ENCODE data around the gene SSTR1. TPM values are rescaled to one million over a fixed set of nuclear protein-coding genes. Genes with fewer than 3 reads are reported as not detected.

Gene SSTR1
- total RNA-seq, 1 donor from 2014 or later, result not detected

DNA sequence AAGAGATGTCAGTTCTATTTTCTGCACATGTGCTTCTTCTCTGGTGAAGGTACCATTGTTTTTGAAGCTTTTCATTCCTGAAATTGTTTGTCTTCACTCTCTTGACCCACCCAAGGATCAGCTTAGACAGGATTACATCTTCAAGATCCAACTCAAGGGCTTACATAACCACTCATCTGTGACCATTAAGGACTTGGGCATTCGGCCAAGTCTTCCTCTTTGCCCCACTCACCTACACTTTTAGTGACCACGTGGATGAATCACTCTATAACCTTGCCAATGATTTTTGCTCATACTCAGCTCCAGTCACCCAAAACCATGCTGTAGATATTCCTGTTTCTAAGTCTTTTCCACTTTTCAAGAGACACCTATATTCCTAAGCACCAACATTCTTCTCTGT lies 36.5 kb upstream of the SSTR1 start:
- Histone ChIP-seq H3K4me1 (no peaks in the 10 kb centered on the region), H3F3A (ENCODE audit: low read depth) (no peaks in the 10 kb centered on the region), H3K79me2 (ENCODE audit: low read depth) (no peaks in the 10 kb centered on the region), H3K27ac (no peak overlapping the region), H3K4me2 (no peak overlapping the region), H3K9me3 (ENCODE audit: low read depth) (no peaks in the 10 kb centered on the region), H3K9ac (no peak overlapping the region), H2AFZ (replicated peaks) (no peak overlapping the region), H3K36me3 (no peaks in the 10 kb centered on the region), H4K20me1 (ENCODE audit: low read depth) (no peaks in the 10 kb centered on the region), H3K4me3 (no peak overlapping the region), H3K27me3 (no peaks in the 10 kb centered on the region)
- DNase-seq (ENCODE audit: low spot score), result no peak
- Mint-ChIP-seq H3K9me3 (no peaks in the 10 kb centered on the region), H3K36me3 (no peaks in the 10 kb centered on the region), H3K27ac (no peak overlapping the region), H3K4me1 (no peaks in the 10 kb centered on the region), H3K4me3 (no peak overlapping the region), H3K27me3 (ENCODE audit: insufficient read depth, low read depth) (no peaks in the 10 kb centered on the region)
- TF ChIP-seq, protein P1, sequence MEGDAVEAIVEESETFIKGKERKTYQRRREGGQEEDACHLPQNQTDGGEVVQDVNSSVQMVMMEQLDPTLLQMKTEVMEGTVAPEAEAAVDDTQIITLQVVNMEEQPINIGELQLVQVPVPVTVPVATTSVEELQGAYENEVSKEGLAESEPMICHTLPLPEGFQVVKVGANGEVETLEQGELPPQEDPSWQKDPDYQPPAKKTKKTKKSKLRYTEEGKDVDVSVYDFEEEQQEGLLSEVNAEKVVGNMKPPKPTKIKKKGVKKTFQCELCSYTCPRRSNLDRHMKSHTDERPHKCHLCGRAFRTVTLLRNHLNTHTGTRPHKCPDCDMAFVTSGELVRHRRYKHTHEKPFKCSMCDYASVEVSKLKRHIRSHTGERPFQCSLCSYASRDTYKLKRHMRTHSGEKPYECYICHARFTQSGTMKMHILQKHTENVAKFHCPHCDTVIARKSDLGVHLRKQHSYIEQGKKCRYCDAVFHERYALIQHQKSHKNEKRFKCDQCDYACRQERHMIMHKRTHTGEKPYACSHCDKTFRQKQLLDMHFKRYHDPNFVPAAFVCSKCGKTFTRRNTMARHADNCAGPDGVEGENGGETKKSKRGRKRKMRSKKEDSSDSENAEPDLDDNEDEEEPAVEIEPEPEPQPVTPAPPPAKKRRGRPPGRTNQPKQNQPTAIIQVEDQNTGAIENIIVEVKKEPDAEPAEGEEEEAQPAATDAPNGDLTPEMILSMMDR (IDR thresholded peaks at IDR 0.05), result no peak

DNA sequence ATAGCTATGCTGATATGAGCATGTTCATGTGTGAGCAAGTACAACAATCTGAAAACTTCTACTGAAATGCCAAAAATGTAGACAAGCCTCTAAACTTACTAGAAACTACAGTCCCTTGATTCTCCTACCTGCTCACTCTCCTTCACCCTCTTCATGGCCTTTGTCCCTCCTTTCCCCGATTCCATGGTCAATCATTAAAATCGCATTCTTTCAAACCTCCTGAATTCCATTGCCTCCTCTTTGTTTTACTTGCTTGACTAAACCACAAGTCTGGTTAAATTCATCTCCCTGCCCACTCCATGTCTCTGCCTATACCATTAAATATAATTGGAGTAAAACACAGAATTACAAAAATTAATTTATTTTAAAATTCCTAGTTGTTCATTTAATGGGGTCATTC lies 33.0 kb upstream of the SSTR1 start:
- TF ChIP-seq EZH2phosphoT487 (IDR thresholded peaks at IDR 0.05) (no peak), EZH2 (IDR thresholded peaks at IDR 0.05) (no peak)
- TF ChIP-seq, protein P1 (IDR thresholded peaks at IDR 0.05), result no peak
- Mint-ChIP-seq H3K4me3 (no peak overlapping the region), H3K27me3 (ENCODE audit: insufficient read depth, low read depth) (no peaks in the 10 kb centered on the region), H3K36me3 (no peaks in the 10 kb centered on the region), H3K9me3 (no peaks in the 10 kb centered on the region), H3K27ac (no peak overlapping the region), H3K4me1 (no peaks in the 10 kb centered on the region)
- Histone ChIP-seq H3K4me1 (no peaks in the 10 kb centered on the region), H4K20me1 (ENCODE audit: low read depth) (no peaks in the 10 kb centered on the region), H3K36me3 (no peaks in the 10 kb centered on the region), H3K27ac (no peak overlapping the region), H3K9ac (no peak overlapping the region), H3K27me3 (no peaks in the 10 kb centered on the region), H3K9me3 (ENCODE audit: low read depth) (no peaks in the 10 kb centered on the region), H3K4me2 (no peak overlapping the region), H2AFZ (replicated peaks) (no peak overlapping the region), H3F3A (ENCODE audit: low read depth) (no peaks in the 10 kb centered on the region), H3K79me2 (ENCODE audit: low read depth) (no peaks in the 10 kb centered on the region), H3K4me3 (no peak overlapping the region)
- no peak for DNase-seq (ENCODE audit: low spot score)

DNA sequence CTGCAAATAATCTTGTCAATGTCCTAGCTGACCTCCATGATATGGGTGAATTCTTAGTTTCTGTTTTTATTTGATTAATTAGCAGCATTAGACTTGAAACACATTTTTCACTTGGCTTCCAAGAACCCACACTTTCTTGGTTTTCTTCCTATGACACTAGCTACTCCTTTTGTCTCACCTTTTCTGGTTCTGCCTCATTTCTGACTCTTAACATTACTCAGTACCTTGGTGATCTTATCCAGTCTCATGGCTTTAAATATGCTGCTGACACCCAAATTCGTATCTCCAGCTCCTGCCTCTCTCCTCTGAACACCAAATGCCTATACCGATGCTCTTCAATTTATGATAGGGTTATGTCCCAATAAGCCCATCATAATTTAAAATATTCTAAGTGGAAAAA lies 32.0 kb upstream of the SSTR1 start:
- Histone ChIP-seq H3K4me2 (no peak overlapping the region), H3K9ac (no peak overlapping the region), H3K27ac (no peak overlapping the region), H3K79me2 (ENCODE audit: low read depth) (no peaks in the 10 kb centered on the region), H3K4me1 (no peaks in the 10 kb centered on the region), H2AFZ (replicated peaks) (no peak overlapping the region), H3F3A (ENCODE audit: low read depth) (no peaks in the 10 kb centered on the region), H3K27me3 (no peaks in the 10 kb centered on the region), H3K4me3 (no peak overlapping the region), H4K20me1 (ENCODE audit: low read depth) (no peaks in the 10 kb centered on the region), H3K36me3 (no peaks in the 10 kb centered on the region), H3K9me3 (ENCODE audit: low read depth) (no peaks in the 10 kb centered on the region)
- DNase-seq (ENCODE audit: low spot score), result no peak
- no peaks in the 10 kb centered on the region for H3K4me1 Mint-ChIP-seq
- H3K27me3 Mint-ChIP-seq (ENCODE audit: insufficient read depth, low read depth), result no peaks in the 10 kb centered on the region
- no peak overlapping the region for H3K4me3 Mint-ChIP-seq
- TF ChIP-seq EZH2phosphoT487 (IDR thresholded peaks at IDR 0.05) (no peak), EZH2 (IDR thresholded peaks at IDR 0.05) (no peak)
- TF ChIP-seq, protein P1 (IDR thresholded peaks at IDR 0.05), result no peak
- H3K36me3 Mint-ChIP-seq, result no peaks in the 10 kb centered on the region
- no peak overlapping the region for H3K27ac Mint-ChIP-seq
- H3K9me3 Mint-ChIP-seq, result no peaks in the 10 kb centered on the region

DNA sequence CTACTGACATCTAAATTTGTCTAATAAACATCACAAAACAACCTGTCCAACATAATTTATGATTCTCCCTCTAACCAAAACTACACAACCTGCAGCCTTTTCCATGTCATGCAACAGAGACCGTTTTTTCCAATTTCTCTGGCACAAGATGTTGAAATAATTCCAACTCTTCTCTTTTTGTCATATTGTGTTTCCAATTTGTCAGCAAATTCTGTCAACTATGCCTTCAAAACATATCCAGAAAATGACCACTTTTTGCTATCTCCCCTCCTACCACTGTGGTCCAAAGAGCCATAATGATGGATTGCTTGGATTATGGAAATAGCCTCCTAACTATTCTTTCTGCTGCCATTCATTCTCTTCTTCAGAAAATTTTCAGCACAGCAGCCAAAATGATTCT lies 31.3 kb upstream of the SSTR1 start:
- Histone ChIP-seq H2AFZ (replicated peaks) (no peak overlapping the region), H3K27ac (no peak overlapping the region), H3K4me1 (no peaks in the 10 kb centered on the region), H4K20me1 (ENCODE audit: low read depth) (no peaks in the 10 kb centered on the region), H3K9me3 (ENCODE audit: low read depth) (no peaks in the 10 kb centered on the region), H3K27me3 (no peaks in the 10 kb centered on the region), H3K4me2 (no peak overlapping the region), H3K4me3 (no peak overlapping the region), H3K79me2 (ENCODE audit: low read depth) (no peaks in the 10 kb centered on the region), H3K9ac (no peak overlapping the region), H3F3A (ENCODE audit: low read depth) (no peaks in the 10 kb centered on the region), H3K36me3 (no peaks in the 10 kb centered on the region)
- H3K36me3 Mint-ChIP-seq, result no peaks in the 10 kb centered on the region
- no peaks in the 10 kb centered on the region for H3K27me3 Mint-ChIP-seq (ENCODE audit: insufficient read depth, low read depth)
- no peak for DNase-seq (ENCODE audit: low spot score)
- TF ChIP-seq EZH2phosphoT487 (IDR thresholded peaks at IDR 0.05), result no peak
- TF ChIP-seq, protein P1 (IDR thresholded peaks at IDR 0.05), result no peak
- no peak for TF ChIP-seq EZH2 (IDR thresholded peaks at IDR 0.05)
- no peaks in the 10 kb centered on the region for H3K4me1 Mint-ChIP-seq
- no peaks in the 10 kb centered on the region for H3K9me3 Mint-ChIP-seq
- no peak overlapping the region for H3K4me3 Mint-ChIP-seq
- H3K27ac Mint-ChIP-seq, result no peak overlapping the region
